Measurements from ENCODE around the gene CECR2.
"Not testable (repeated sequence)": the region's sequence is repeated elsewhere in the genome, so short reads cannot be mapped to it uniquely, and the experiment has no call there.

Gene CECR2

GRCh38 chr22:17402293-17402692 lies 33.0 kb downstream of the CECR2 start:
- DNase-seq (ENCODE audit: low read depth), result no peak

- no peak for DNase-seq (ENCODE audit: low read depth)
These were observed 34.6 kb downstream of the CECR2 start for GRCh38 chr22:17403906-17404305.

- no peak for DNase-seq (ENCODE audit: low read depth)
These were observed 38.4 kb downstream of the CECR2 start for GRCh38 chr22:17407643-17408042.

- DNase-seq (ENCODE audit: low read depth), result no peak
These were observed 41.3 kb downstream of the CECR2 start for GRCh38 chr22:17410576-17410975.

GRCh38 chr22:17411213-17411612 lies 42.0 kb downstream of the CECR2 start:
- DNase-seq (ENCODE audit: low read depth), result no peak

- no peak for DNase-seq (ENCODE audit: low read depth)
These were observed 43.0 kb downstream of the CECR2 start for GRCh38 chr22:17412232-17412631.

GRCh38 chr22:17418890-17419324 lies 49.6 kb downstream of the CECR2 start:
- no peak for DNase-seq (ENCODE audit: low read depth)

GRCh38 chr22:17419348-17419747 lies 50.1 kb downstream of the CECR2 start:
- DNase-seq (ENCODE audit: low read depth), result no peak

GRCh38 chr22:17422736-17423343 lies 53.6 kb downstream of the CECR2 start:
- DNase-seq (ENCODE audit: low read depth), result no peak

GRCh38 chr22:17423616-17424015 lies 54.4 kb downstream of the CECR2 start:
- DNase-seq (ENCODE audit: low read depth), result no peak

- not testable (repeated sequence) for DNase-seq (ENCODE audit: low read depth)
These were observed 58.3 kb downstream of the CECR2 start for GRCh38 chr22:17427528-17427927.

GRCh38 chr22:17429516-17429915 lies 60.3 kb downstream of the CECR2 start:
- DNase-seq (ENCODE audit: low read depth), result no peak

- DNase-seq (ENCODE audit: low read depth), result no peak
These were observed 61.2 kb downstream of the CECR2 start for GRCh38 chr22:17430412-17430811.

GRCh38 chr22:17431179-17431578 lies 61.9 kb downstream of the CECR2 start:
- DNase-seq (ENCODE audit: low read depth), result no peak

GRCh38 chr22:17434856-17435255 lies 65.6 kb downstream of the CECR2 start:
- DNase-seq (ENCODE audit: low read depth), result no peak

GRCh38 chr22:17435375-17435774 lies 66.1 kb downstream of the CECR2 start:
- no peak for DNase-seq (ENCODE audit: low read depth)

- no peak for DNase-seq (ENCODE audit: low read depth)
These were observed 67.2 kb downstream of the CECR2 start for GRCh38 chr22:17436382-17436980.

- no peak for DNase-seq (ENCODE audit: low read depth)
These were observed 67.7 kb downstream of the CECR2 start for GRCh38 chr22:17436981-17437412.

- no peak for DNase-seq (ENCODE audit: low read depth)
These were observed 68.8 kb downstream of the CECR2 start for GRCh38 chr22:17438026-17438425.

GRCh38 chr22:17441326-17441725 lies 72.1 kb downstream of the CECR2 start:
- no peak for DNase-seq (ENCODE audit: low read depth)

- DNase-seq (ENCODE audit: low read depth), result no peak
These were observed 74.3 kb downstream of the CECR2 start for GRCh38 chr22:17443405-17444203.

GRCh38 chr22:17444204-17444504 lies 74.9 kb downstream of the CECR2 start:
- DNase-seq (ENCODE audit: low read depth), result no peak

- DNase-seq (ENCODE audit: low read depth), result no peak
These were observed 77.4 kb downstream of the CECR2 start for GRCh38 chr22:17446698-17447097.
